ENCODE data around the gene LDLRAD3. TPM values are rescaled to one million over a fixed set of nuclear protein-coding genes. Genes with fewer than 3 reads are reported as not detected.

Gene LDLRAD3
- total RNA-seq, 1 experiment from 2014 or later, result 12.1 TPM

GRCh38 chr11:36046932-36047331, 103.1 kb downstream of the LDLRAD3 start:
- no peak overlapping the region for H3K18ac ChIP-seq (ENCODE audit: insufficient read length, low read depth, low read length)
- no peaks in the 10 kb centered on the region for H3K23me2 ChIP-seq (ENCODE audit: insufficient read length, low read depth, low read length, poor library complexity, severe bottlenecking)
- peaks cover 30 to 36% of the 10 kb centered on the region in 2 experiments for H3K4me1 Mint-ChIP-seq
- no peak overlapping the region for H3K9ac ChIP-seq (ENCODE audit: extremely low read depth, insufficient read length, low read length)
- H4K8ac ChIP-seq (replicated peaks; ENCODE audit: insufficient read length, low read depth, low read length), result no peak overlapping the region
- H3K79me2 ChIP-seq (ENCODE audit: insufficient read depth, low read length), result no peaks in the 10 kb centered on the region
- WGBS (ENCODE audit: extremely low coverage, insufficient read length, low lambda C conversion rate), result no CpG with 5 or more reads among the region's 1 CpG
- H3K27me3 Mint-ChIP-seq (ENCODE audit: low read depth), result no peaks in the 10 kb centered on the region
- peaks cover 0 to 2% of the 10 kb centered on the region in 2 experiments; a peak in 1 of 5 replicates for H3K9me3 Mint-ChIP-seq
- H3K36me3 Mint-ChIP-seq (ENCODE audit: insufficient read depth in 1 of 3, low read depth in 3 of 3), result peaks cover 4 to 18% (median 9%) of the 10 kb centered on the region in 3 experiments; a peak in 6 of 7 replicates
- no peak for TF ChIP-seq CTCF (conservative IDR thresholded peaks at IDR 0.05)
- H3K4ac ChIP-seq (ENCODE audit: low read depth, low read length), result no peak overlapping the region
- H2AK5ac ChIP-seq (ENCODE audit: insufficient read length, low read length), result no peak overlapping the region
- no peak overlapping the region for H2BK15ac ChIP-seq (ENCODE audit: low read depth, low read length)
- H4K5ac ChIP-seq (ENCODE audit: insufficient read length, low read depth, low read length), result no peak overlapping the region
- H3K79me1 ChIP-seq (ENCODE audit: insufficient read depth, low read depth, low read length, poor library complexity, severe bottlenecking), result no peaks in the 10 kb centered on the region
- H2BK5ac ChIP-seq (ENCODE audit: insufficient read length, low read length), result no peak overlapping the region
- H3K27ac Mint-ChIP-seq, result no peak overlapping the region
- no peak overlapping the region for H3K4me2 ChIP-seq (ENCODE audit: insufficient read depth, insufficient read length, low read length)
- no peak overlapping the region for H2BK12ac ChIP-seq (ENCODE audit: insufficient read length, low read depth, low read length)
- H3K56ac ChIP-seq (ENCODE audit: insufficient read length, low read depth, low read length), result no peak overlapping the region
- no peak overlapping the region for H3K4me3 Mint-ChIP-seq
- H3K4me1 ChIP-seq (ENCODE audit: insufficient read depth, low read length), result no peaks in the 10 kb centered on the region
- H3K27me3 ChIP-seq (ENCODE audit: insufficient read depth, low read length), result no peaks in the 10 kb centered on the region
- H2AFZ ChIP-seq (ENCODE audit: low read length), result no peak overlapping the region
- H2BK120ac ChIP-seq (ENCODE audit: low read depth, low read length, poor library complexity, severe bottlenecking), result no peak overlapping the region
- H3K27ac ChIP-seq (ENCODE audit: insufficient read length, low read depth, low read length), result no peak overlapping the region
- no peak overlapping the region for H3K23ac ChIP-seq (ENCODE audit: insufficient read length, low read depth, low read length)
- no peaks in the 10 kb centered on the region for H4K20me1 ChIP-seq (ENCODE audit: control insufficient read depth, insufficient read depth, insufficient read length)
- no peak overlapping the region for H4K91ac ChIP-seq (ENCODE audit: insufficient read length, low read depth, low read length)
- DNase-seq, result no peak
- H2BK20ac ChIP-seq (ENCODE audit: low read depth, low read length, poor library complexity, severe bottlenecking), result no peak overlapping the region
- no peaks in the 10 kb centered on the region for H3K9me3 ChIP-seq (ENCODE audit: control insufficient read depth, low read depth, low read length)
- H3K14ac ChIP-seq (ENCODE audit: insufficient read depth, low read length), result no peak overlapping the region
- H3T11ph ChIP-seq (ENCODE audit: low read length), result no peak overlapping the region
